ENCODE results near the gene TFAP2E. TPM values are rescaled to one million over a fixed set of nuclear protein-coding genes. Genes with fewer than 3 reads are reported as not detected.

TFAP2E gene
- total RNA-seq = 1 to 10 TPM in 4 of 7 donors, under 1 TPM in 1, not detected in 2; 0.60 to 2.9 (median 1.7) TPM
- polyA plus RNA-seq = 1 to 10 TPM; 1.6 to 4.4 (median 3.4) TPM
- long read RNA-seq, donor 1, partial matches to known transcripts = 148 of 148 reads
- long read RNA-seq, donor 1, other reads (novel, unspliced or antisense) = 0 of 148 reads
- long read RNA-seq, donor 2 = 0 reads

DNA sequence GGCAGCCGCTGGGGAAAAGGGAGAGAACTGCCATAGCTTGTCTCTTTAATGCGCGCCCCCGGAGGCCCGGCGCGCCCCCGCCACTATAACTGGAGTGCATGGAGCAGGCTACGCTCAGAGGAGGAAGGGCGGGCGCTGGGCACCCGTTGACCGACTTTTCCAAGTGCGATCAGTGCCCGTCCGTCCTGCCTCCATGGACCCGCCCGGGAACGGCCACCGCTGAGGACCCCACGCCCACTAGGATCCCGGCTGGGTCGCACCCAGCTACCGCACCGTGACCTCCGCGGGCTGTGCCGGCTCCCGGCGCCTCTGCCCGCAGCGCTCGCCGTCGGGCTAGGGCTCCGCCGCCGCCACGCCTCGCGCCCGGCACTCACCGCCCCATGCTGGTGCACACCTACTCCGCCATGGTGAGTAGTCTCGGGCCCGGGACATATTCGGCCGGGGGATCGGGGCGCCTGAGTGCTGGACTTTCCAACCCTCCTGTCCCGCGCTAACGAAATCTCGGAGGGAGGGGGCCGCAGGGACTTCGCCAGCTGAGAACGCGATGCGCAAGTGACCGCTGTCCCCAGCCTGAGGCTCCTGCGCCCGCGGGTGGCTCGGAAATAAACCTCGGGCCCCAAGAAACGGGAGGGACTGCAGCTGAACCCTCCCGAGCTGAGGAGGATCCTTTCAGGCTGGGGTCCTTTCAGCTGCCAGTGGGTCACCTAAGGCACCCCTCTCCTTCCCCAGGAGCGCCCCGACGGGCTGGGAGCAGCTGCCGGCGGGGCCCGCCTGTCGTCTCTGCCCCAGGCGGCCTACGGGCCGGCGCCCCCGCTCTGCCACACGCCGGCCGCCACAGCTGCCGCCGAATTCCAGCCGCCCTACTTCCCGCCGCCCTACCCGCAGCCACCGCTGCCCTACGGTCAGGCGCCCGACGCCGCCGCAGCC lies at the start of gene TFAP2E:
TFAP2E (plus strand) TSS at position 117 of the 927 bp plus-strand sequence; CDS start at position 381, 264 bp downstream.
- intact Hi-C loops (cut with DNase I; ENCODE audit: low total_unique reads) = loop anchor here (5.0 kb wide), 1 partner anchor 144 kb away; the partner anchor contains the start of gene C1orf216
- no peak within 1 kb of the TSS for H3K27ac ChIP-seq
- H3K27me3 ChIP-seq (replicated peaks in 1 of 7) = peaks cover 0 to 50% (median 36%) of the 10 kb centered on the region in 7 donors
- H3K9me3 ChIP-seq = no peaks in the 10 kb centered on the region
- peaks cover 5 to 66% (median 40%) of the 10 kb centered on the region in 6 donors for H3K4me1 ChIP-seq
- WGBS, 5 donors = 23 to 43% (median 34%) methylated on average over 48 to 95 of the region's 95 CpGs
- no peaks in the 10 kb centered on the region for H3K36me3 ChIP-seq
- H3K4me3 ChIP-seq = peak within 1 kb of the TSS; percentile 20 to 68 (median 36)
- DNase-seq = peak; percentile 76
- TF ChIP-seq, protein P1, sequence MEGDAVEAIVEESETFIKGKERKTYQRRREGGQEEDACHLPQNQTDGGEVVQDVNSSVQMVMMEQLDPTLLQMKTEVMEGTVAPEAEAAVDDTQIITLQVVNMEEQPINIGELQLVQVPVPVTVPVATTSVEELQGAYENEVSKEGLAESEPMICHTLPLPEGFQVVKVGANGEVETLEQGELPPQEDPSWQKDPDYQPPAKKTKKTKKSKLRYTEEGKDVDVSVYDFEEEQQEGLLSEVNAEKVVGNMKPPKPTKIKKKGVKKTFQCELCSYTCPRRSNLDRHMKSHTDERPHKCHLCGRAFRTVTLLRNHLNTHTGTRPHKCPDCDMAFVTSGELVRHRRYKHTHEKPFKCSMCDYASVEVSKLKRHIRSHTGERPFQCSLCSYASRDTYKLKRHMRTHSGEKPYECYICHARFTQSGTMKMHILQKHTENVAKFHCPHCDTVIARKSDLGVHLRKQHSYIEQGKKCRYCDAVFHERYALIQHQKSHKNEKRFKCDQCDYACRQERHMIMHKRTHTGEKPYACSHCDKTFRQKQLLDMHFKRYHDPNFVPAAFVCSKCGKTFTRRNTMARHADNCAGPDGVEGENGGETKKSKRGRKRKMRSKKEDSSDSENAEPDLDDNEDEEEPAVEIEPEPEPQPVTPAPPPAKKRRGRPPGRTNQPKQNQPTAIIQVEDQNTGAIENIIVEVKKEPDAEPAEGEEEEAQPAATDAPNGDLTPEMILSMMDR (IDR thresholded peaks at IDR 0.05 in 8 of 11, conservative IDR thresholded peaks at IDR 0.05 in 3 of 11) = no peak
- TF ChIP-seq POLR2A (IDR thresholded peaks at IDR 0.05) (no peak), POLR2AphosphoS5 (IDR thresholded peaks at IDR 0.05) (peak in 2 of 3 donors; percentile 49 to 53)

DNA sequence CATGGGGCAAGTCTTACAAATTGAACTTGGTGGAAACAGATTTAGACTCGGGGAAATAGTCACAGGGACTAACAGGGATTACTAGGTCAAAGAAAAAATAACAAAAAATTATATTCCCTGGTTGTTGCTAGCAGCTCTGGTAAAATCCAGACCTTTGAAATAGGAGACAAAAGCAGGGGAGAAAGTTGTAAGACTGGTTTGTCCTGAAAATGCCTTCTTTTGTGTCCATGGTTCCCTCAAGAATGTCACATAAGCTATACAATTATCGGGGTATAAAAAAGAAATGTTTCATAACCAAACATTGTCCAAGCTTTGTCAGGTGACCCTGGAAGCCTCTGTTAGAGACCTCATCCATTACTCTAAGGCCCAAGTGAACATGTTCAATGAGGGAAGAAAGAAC lies 49.0 kb upstream of the TFAP2E start:
- Histone ChIP-seq H3K4me1 (peaks cover 0 to 9% (median 0%) of the 10 kb centered on the region in 6 donors), H3K4me3 (no peak overlapping the region), H3K36me3 (peaks cover 0 to 7% (median 0%) of the 10 kb centered on the region in 6 donors), H3K27me3 (replicated peaks in 1 of 7) (no peaks in the 10 kb centered on the region), H3K27ac (no peak overlapping the region), H3K9me3 (peaks cover 0 to 4% (median 0%) of the 10 kb centered on the region in 8 donors)
- TF ChIP-seq POLR2AphosphoS5 (IDR thresholded peaks at IDR 0.05) (no peak), POLR2A (IDR thresholded peaks at IDR 0.05) (no peak)
- TF ChIP-seq, protein P1 (IDR thresholded peaks at IDR 0.05 in 8 of 11, conservative IDR thresholded peaks at IDR 0.05 in 3 of 11) = no peak
- no peak for DNase-seq
- intact Hi-C loops (cut with DNase I; ENCODE audit: low total_unique reads) = no loop called here
- WGBS, 5 donors = 92 to 97% (median 95%) methylated on average over 2 of the region's 2 CpGs

DNA sequence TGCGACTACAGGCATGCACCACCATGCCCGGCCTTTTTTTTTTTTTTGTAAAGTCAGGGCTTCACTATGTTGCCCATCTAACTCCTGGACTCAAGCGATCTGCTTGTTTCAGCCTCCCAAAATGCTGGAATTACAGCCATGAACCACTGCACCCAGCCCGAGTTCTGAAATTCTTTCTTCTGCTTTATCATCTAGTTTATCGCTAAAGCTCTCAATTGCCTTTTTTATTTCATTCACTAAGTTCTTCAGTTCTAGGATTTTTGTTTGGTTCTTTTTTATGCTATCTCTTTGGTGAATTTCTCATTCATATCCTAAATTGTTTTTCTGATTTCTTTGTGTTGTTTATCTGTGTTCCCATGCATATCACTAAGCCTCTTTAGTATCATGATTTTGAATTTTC lies 42.9 kb upstream of the TFAP2E start:
- no peak overlapping the region for H3K27ac ChIP-seq
- WGBS, 5 donors = 76 to 79% (median 78%) methylated on average over 5 of the region's 5 CpGs
- peaks cover 0 to 9% (median under 1%) of the 10 kb centered on the region in 6 donors for H3K4me1 ChIP-seq
- intact Hi-C loops (cut with DNase I; ENCODE audit: low total_unique reads) = no loop called here
- H3K36me3 ChIP-seq = peaks cover 0 to 34% (median 12%) of the 10 kb centered on the region in 6 donors
- TF ChIP-seq, protein P1 (IDR thresholded peaks at IDR 0.05 in 8 of 11, conservative IDR thresholded peaks at IDR 0.05 in 3 of 11) = no peak
- no peak for TF ChIP-seq POLR2A (IDR thresholded peaks at IDR 0.05)
- no peak for TF ChIP-seq POLR2AphosphoS5 (IDR thresholded peaks at IDR 0.05)
- peaks cover 0 to 24% (median 12%) of the 10 kb centered on the region in 8 donors for H3K9me3 ChIP-seq
- no peaks in the 10 kb centered on the region for H3K27me3 ChIP-seq (replicated peaks in 1 of 7)
- no peak overlapping the region for H3K4me3 ChIP-seq
- no peak for DNase-seq

Measured in spleen (tissue), 13 donors.